HCT116 (cell line): ENCODE results near the gene KRT77. TPM values are rescaled to one million over a fixed set of nuclear protein-coding genes. Genes with fewer than 3 reads are reported as not detected.
"Not testable (repeated sequence)": the region's sequence is repeated elsewhere in the genome, so short reads cannot be mapped to it uniquely, and the experiment has no call there.

Source experiments
- ATAC-seq: fragments of 200-7000 bp; cut with Tn5 transposase; 2 replicates; pipeline ENCODE4 v1.9.1; 2020; ENCODE audit warnings: mild to moderate bottlenecking, moderate library complexity
- BruUV-seq: library from RNA; stranded (reverse); fragments of 400-500 nt; replicated peaks from 2 replicates; lab custom pipeline; 2021; lab: Mats Ljungman, UMichigan
- CTCF ChIA-PET: fragments of 300-600 bp; sonication (Branson Sonifier 250); formaldehyde crosslinking; loops from one replicate; lab custom pipeline; 2021; ENCODE audit warnings: antibody characterized with exemption; lab: Charles Lee
- POLR2A ChIA-PET: fragments of 300-600, 350-600 bp; sonication (Branson Sonifier 250); formaldehyde crosslinking; loops from one replicate; lab custom pipeline; 2021; ENCODE audit warnings: antibody characterized with exemption; lab: Charles Lee
- RAD21 ChIA-PET, 2 experiments: fragments of 300-600 bp; sonication (Branson Sonifier 250); formaldehyde crosslinking; loops; one replicate each; lab custom pipeline; 2023; ENCODE audit warnings: low total read pairs in 2 of 2; ENCODE audit not compliant: uncharacterized antibody in 2 of 2, unreplicated experiment in 2 of 2, low non-redundant PET in 1 of 2; lab: Charles Lee
- DNase-seq: peaks from one replicate; pipeline ENCODE4 v3.0.0-alpha.2; 2010; ENCODE audit warnings: low read depth, low spot score
- H2AFZ ChIP-seq: fragments of 200-600 bp; shearing (Covaris generic), sonication (generic); 2 replicates; pipeline ENCODE4 v1.6.1; 2017; ENCODE audit warnings: low read depth, mixed run types, mixed read lengths, antibody characterized with exemption, low read length; ENCODE audit not compliant: poor library complexity, severe bottlenecking
- H3K27ac ChIP-seq: 2 replicates; pipeline ENCODE4 v1.5.1; 2012; ENCODE audit warnings: low read depth, low read length
- H3K27me3 ChIP-seq: fragments of 200-600 bp; sonication (generic); 2 replicates; pipeline ENCODE4 v1.6.1; 2016; ENCODE audit warnings: mixed run types, low read length, mixed read lengths; ENCODE audit not compliant: insufficient read depth
- H3K36me3 ChIP-seq, 2 experiments: fragments of 200-500 bp in 1 of 2; fragments of 200-600 bp in 1 of 2; sonication (Bioruptor generic) in 1 of 2; sonication (generic) in 1 of 2; 2 replicates each; pipeline versions ENCODE4 v1.5.1 to v1.6.1; 2014 to 2016; ENCODE audit warnings: low read length in 2 of 2, inconsistent platforms in 1 of 2, mixed read lengths in 1 of 2, mixed run types in 1 of 2; ENCODE audit not compliant: insufficient read depth in 2 of 2, control insufficient read depth in 1 of 2
- H3K4me1 ChIP-seq, 2 experiments: fragments of 200-600 bp in 1 of 2; sonication (generic) in 1 of 2; 2 replicates each; pipeline versions ENCODE4 v1.5.1 to v1.6.1; 2012 to 2017; ENCODE audit warnings: low read length in 2 of 2, inconsistent platforms in 1 of 2, mild to moderate bottlenecking in 1 of 2, mixed read lengths in 1 of 2, mixed run types in 1 of 2, moderate library complexity in 1 of 2; ENCODE audit not compliant: insufficient read depth in 2 of 2, control insufficient read depth in 1 of 2
- H3K4me2 ChIP-seq: fragments of 200-600 bp; sonication (generic); 2 replicates; pipeline ENCODE4 v1.6.1; 2017; ENCODE audit warnings: mixed run types, low read length, mixed read lengths
- H3K4me3 ChIP-seq, 2 experiments: fragments of 200-600 bp in 1 of 2; sonication (generic) in 1 of 2; replicated peaks in 1 of 2; 2 replicates each; pipeline ENCODE4 v1.5.1; 2011 to 2016; ENCODE audit warnings: low read length in 2 of 2, control low read depth in 1 of 2, low read depth in 1 of 2, mild to moderate bottlenecking in 1 of 2, mixed read lengths in 1 of 2, mixed run types in 1 of 2
- H3K79me2 ChIP-seq: fragments of 200-600 bp; sonication (generic); 2 replicates; pipeline ENCODE4 v1.6.1; 2017; ENCODE audit warnings: mild to moderate bottlenecking, mixed run types, low read length, moderate library complexity, mixed read lengths; ENCODE audit not compliant: insufficient read depth
- H3K9ac ChIP-seq: fragments of 200-600 bp; sonication (generic); 2 replicates; pipeline ENCODE4 v1.6.1; 2016; ENCODE audit warnings: low read length, mixed read lengths
- H3K9me2 ChIP-seq: fragments of 200-600 bp; sonication (generic), shearing (Covaris generic); 2 replicates; pipeline ENCODE4 v1.6.1; 2017; ENCODE audit warnings: mixed run types, mild to moderate bottlenecking, moderate library complexity; ENCODE audit not compliant: insufficient read depth
- H3K9me3 ChIP-seq, 2 experiments: fragments of 200-500 bp in 1 of 2; fragments of 200-600 bp in 1 of 2; sonication (Bioruptor generic) in 1 of 2; sonication (generic) in 1 of 2; 2 replicates each; pipeline ENCODE4 v1.6.1; 2014 to 2017; ENCODE audit warnings: low read length in 2 of 2, mixed read lengths in 2 of 2, inconsistent platforms in 1 of 2, low read depth in 1 of 2, mild to moderate bottlenecking in 1 of 2, mixed run types in 1 of 2, moderate library complexity in 1 of 2; ENCODE audit not compliant: control insufficient read depth in 1 of 2, insufficient read depth in 1 of 2
- H4K20me1 ChIP-seq: fragments of 200-600 bp; sonication (generic), shearing (Covaris generic); 2 replicates; pipeline ENCODE4 v1.6.1; 2017; ENCODE audit warnings: mixed run types, mild to moderate bottlenecking, moderate library complexity; ENCODE audit not compliant: insufficient read depth
- CBX3 ChIP-seq: IDR thresholded peaks from 2 replicates; pipeline ENCODE4 v1.6.1; 2012; ENCODE audit warnings: low read depth
- CEBPB ChIP-seq: IDR thresholded peaks from 2 replicates; pipeline ENCODE4 v1.6.1; 2012; ENCODE audit warnings: low read depth
- CTCF ChIP-seq, 3 experiments: fragments of 200-600 bp in 1 of 3; sonication (generic) in 1 of 3; IDR thresholded peaks in 2 of 3; conservative IDR thresholded peaks in 1 of 3; 2 replicates each; pipeline ENCODE4 v1.5.1; 2012 to 2017; ENCODE audit warnings: low read depth in 2 of 3, low read length in 2 of 3, antibody characterized with exemption in 1 of 3, borderline replicate concordance in 1 of 3, control low read depth in 1 of 3, mild to moderate bottlenecking in 1 of 3, mixed read lengths in 1 of 3, mixed run types in 1 of 3, moderate library complexity in 1 of 3; ENCODE audit not compliant: insufficient read depth in 1 of 3
- EZH2 ChIP-seq: fragments of 200-600 bp; sonication (generic); IDR thresholded peaks from 2 replicates; pipeline ENCODE4 v1.6.1; 2017; ENCODE audit warnings: antibody characterized with exemption, mixed run types
- EZH2phosphoT487 ChIP-seq: fragments of 200-600 bp; IDR thresholded peaks from 2 replicates; pipeline ENCODE4 v1.6.1; 2018; ENCODE audit warnings: antibody characterized with exemption, borderline replicate concordance
- FOSL1 ChIP-seq: IDR thresholded peaks from 2 replicates; pipeline ENCODE4 v1.6.1; 2012; ENCODE audit warnings: low read depth
- JUND ChIP-seq: IDR thresholded peaks from 2 replicates; pipeline ENCODE4 v1.6.1; 2012
- RAD21 ChIP-seq: IDR thresholded peaks from 2 replicates; pipeline ENCODE4 v1.6.1; 2012; ENCODE audit warnings: low read depth, mild to moderate bottlenecking
- ZNF274 ChIP-seq: fragments of 200-500 bp; sonication (Bioruptor generic); IDR thresholded peaks from 2 replicates; pipeline ENCODE4 v1.6.1; 2014; ENCODE audit warnings: mild to moderate bottlenecking, low read depth, low read length, inconsistent platforms
- intact Hi-C: fragments of 100-400 bp; cut with micrococcal nuclease; formaldehyde crosslinking; loops from 2 replicates; pipeline ENCODE4 v1.10.0; 2022
- total RNA-seq: library from RNA; stranded (reverse); gene quantifications from one replicate; pipeline ENCODE4 v1.2.1, GENCODE V29; 2021; ENCODE audit not compliant: unreplicated experiment

The KRT77 gene
- total RNA-seq, 1 experiment from 2014 or later = not detected

- CTCF ChIA-PET = no interaction called here
- POLR2A ChIA-PET = no interaction called here
- Histone ChIP-seq H3K9me2 (no peaks in the 10 kb centered on the region), H3K9ac (no peak overlapping the region), H3K27ac (no peak overlapping the region), H4K20me1 (no peaks in the 10 kb centered on the region), H3K9me3 (no peaks in the 10 kb centered on the region), H3K4me1 (peaks cover 0 to 23% of the 10 kb centered on the region in 2 experiments; a peak in 2 of 4 replicates), H3K36me3 (no peaks in the 10 kb centered on the region), H2AFZ (no peak overlapping the region), H3K79me2 (no peaks in the 10 kb centered on the region), H3K4me3 (no peak overlapping the region), H3K27me3 (peaks cover 9% of the 10 kb centered on the region; the same call in 1 of the 2 replicates), H3K4me2 (no peak overlapping the region)
- intact Hi-C loops = no loop called here
- RAD21 ChIA-PET = no interaction called here
- DNase-seq = no peak
- no TSS peak for BruUV-seq
- ATAC-seq = no peak
- TF ChIP-seq RAD21 = no peak
- TF ChIP-seq CTCF (IDR thresholded peaks at IDR 0.05 in 2 of 3, conservative IDR thresholded peaks at IDR 0.05 in 1 of 3; ENCODE audit: borderline replicate concordance in 1 of 3, insufficient read depth in 1 of 3, low read depth in 2 of 3, low read length in 2 of 3) = no peak
- TF ChIP-seq CBX3 = no peak
- no peak for TF ChIP-seq EZH2phosphoT487
- TF ChIP-seq FOSL1 = no peak
- TF ChIP-seq EZH2 = no peak
- TF ChIP-seq, all 23 proteins: peak for 0
Measured at GRCh38 chr12:52670961-52671360, 32.4 kb downstream of the KRT77 start.

- CTCF ChIA-PET = no interaction called here
- no peak for TF ChIP-seq JUND
- no peak for TF ChIP-seq ZNF274
- TF ChIP-seq CBX3 = no peak
- TF ChIP-seq CEBPB = no peak
- TF ChIP-seq, all 23 proteins: peak for 0
- H3K79me2 ChIP-seq = no peaks in the 10 kb centered on the region
- H4K20me1 ChIP-seq = no peaks in the 10 kb centered on the region
- no peaks in the 10 kb centered on the region for H3K9me3 ChIP-seq
- H3K9me2 ChIP-seq = no peaks in the 10 kb centered on the region
- no peak overlapping the region for H3K4me2 ChIP-seq
- ChIA-PET RAD21 (no interaction called here), POLR2A (no interaction called here)
- H3K9ac ChIP-seq = no peak overlapping the region
- DNase-seq (no peak), ATAC-seq (no peak)
- intact Hi-C loops = no loop called here
- H3K27ac ChIP-seq = no peak overlapping the region
- no peak overlapping the region for H3K4me3 ChIP-seq
- no peak overlapping the region for H2AFZ ChIP-seq
- peaks cover 0 to 23% of the 10 kb centered on the region in 2 experiments; a peak in 2 of 4 replicates for H3K4me1 ChIP-seq
- no TSS peak for BruUV-seq
- peaks cover 9% of the 10 kb centered on the region; the same call in 1 of the 2 replicates for H3K27me3 ChIP-seq
- H3K36me3 ChIP-seq = no peaks in the 10 kb centered on the region
Measured at GRCh38 chr12:52670506-52670905, 32.8 kb downstream of the KRT77 start.

DNA sequence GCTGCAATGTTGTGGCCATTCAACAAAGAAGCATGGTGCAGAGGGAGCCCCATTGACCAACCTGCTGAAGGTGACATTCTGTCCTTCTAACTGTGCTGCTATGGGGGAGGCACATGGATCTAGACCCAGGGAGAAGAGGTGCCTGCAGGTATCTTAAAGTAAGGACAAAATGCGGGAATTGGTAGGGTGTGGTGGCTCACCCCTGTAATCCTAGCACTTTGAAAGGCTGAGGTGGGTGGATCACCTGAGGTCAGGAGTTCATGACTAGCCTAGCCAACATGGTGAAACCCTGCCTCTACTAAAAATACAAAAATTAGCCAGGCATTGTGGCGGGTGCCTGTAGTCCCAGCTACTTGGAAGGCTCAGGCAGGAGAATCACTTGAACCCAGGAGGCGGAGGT is 33.4 kb downstream of the KRT77 start:
- H3K9me3 ChIP-seq, DNase-seq, H3K27ac ChIP-seq, H2AFZ ChIP-seq, H3K4me2 ChIP-seq, H4K20me1 ChIP-seq, RAD21 ChIA-PET, H3K79me2 ChIP-seq, H3K36me3 ChIP-seq, H3K9ac ChIP-seq, ATAC-seq, CTCF ChIA-PET, intact Hi-C loops, H3K9me2 ChIP-seq, POLR2A ChIA-PET, H3K4me3 ChIP-seq, BruUV-seq, H3K27me3 ChIP-seq: not testable (repeated sequence)
- H3K4me1 ChIP-seq = peaks cover 0 to 23% of the 10 kb centered on the region in 2 experiments; a peak in 2 of 4 replicates
